Pancreas (tissue), 10 donors: ENCODE data around the gene ZFYVE27. TPM values are rescaled to one million over a fixed set of nuclear protein-coding genes. Genes with fewer than 3 reads are reported as not detected.

Source experiments
- ATAC-seq, 4 donors: fragments of 200-7000 bp; cut with Tn5 transposase; one replicate each; pipeline versions ENCODE4 v1.8.0 to v1.9.1; 2020; ENCODE audit warnings: mild to moderate bottlenecking in 4 of 4, moderate library complexity in 4 of 4
- DNase-seq, 6 donors: peaks; one replicate each; pipeline ENCODE4 v3.0.0-alpha.2; 2020
- FAIRE-seq: peaks from 2 replicates; lab custom pipeline; 2012; peaks lifted over from hg19 to GRCh38; lab: Jason Lieb, UNC
- H3K27ac ChIP-seq, 4 donors: fragments of 200-600 bp; sonication (generic); 1 replicate in 3 of 4; 2 replicates in 1 of 4; pipeline versions ENCODE4 v1.5.0 to v1.8.0; 2020
- H3K27me3 ChIP-seq, 4 donors: fragments of 200-600 bp; one replicate each; pipeline ENCODE4 v1.8.0; 2021
- H3K36me3 ChIP-seq, 3 donors: fragments of 200-600 bp; sonication (generic) in 1 of 3; one replicate each; pipeline versions ENCODE4 v1.5.0 to v1.8.0; 2020 to 2021
- H3K4me1 ChIP-seq, 3 donors: fragments of 200-600 bp; one replicate each; pipeline ENCODE4 v1.8.0; 2021
- H3K4me3 ChIP-seq, 4 donors: fragments of 200-600 bp; sonication (generic) in 2 of 4; one replicate each; pipeline versions ENCODE4 v1.5.0 to v1.8.0; 2020 to 2021
- H3K9me3 ChIP-seq, 4 donors: fragments of 200-600 bp; one replicate each; pipeline ENCODE4 v1.8.0; 2021
- WGBS, 2 donors: extraction: QIAGEN DNeasy Blood & Tissue Kit; methylation state at CpG; one replicate each; pipeline ENCODE4 v1.1.7; 2013; 5-methylcytosine and 5-hydroxymethylcytosine counted together
- intact Hi-C, 3 donors: fragments of 100-400 bp; cut with DNase I; formaldehyde crosslinking; loops; one replicate each; pipeline versions ENCODE4 v1.11.1 to v1.14.2; 2022
- polyA plus RNA-seq, 2 donors: library from polyadenylated mRNA; stranded (reverse); fragments of 200-250 nt; gene quantifications; one replicate each; pipeline ENCODE4 v1.2.3, GENCODE V29; 2013
- total RNA-seq, 6 donors: library from RNA; stranded (reverse); fragmentation: NEBNext Ultra II Directional in 4 of 6; extraction: Animal tissue kit (Norgen Biotek cat#: 25700) in 4 of 6; gene quantifications; one replicate each; pipeline versions ENCODE4 v1.2.1 to v1.2.4, GENCODE V29; 2021 to 2023
- TF ChIP-seq, protein P1 (sequence below), 4 donors: fragments of 200-600 bp; sonication (generic) in 3 of 4; IDR thresholded peaks; one replicate each; pipeline versions ENCODE4 v1.5.0 to v1.8.0; 2021; ENCODE audit warnings: antibody characterized with exemption in 4 of 4
- donor health status: healthy with polysubstance abuse.
- donor health status: DM: no; HTN: no; CAD: no; lungs with moderate emphysema.
- donor health status: DM: no; HTN: no; CAD: no.
- donor health status: control.
- donor health status: control.
- donor health status: Bipolar disorder and iron deficiency.
- donor health status: DM: yes; HTN: yes; CAD: no.
- donor health status: DM: no; HTN: no; CAD: no.
- donor health status: DM: no; HTN: no; CAD: no.
- donor health status: DM: yes; HTN: yes; CAD: no.

Gene ZFYVE27
- total and polyA plus RNA-seq, 8 donors: 11.9 to 34.9 (median 15.5) TPM

DNA sequence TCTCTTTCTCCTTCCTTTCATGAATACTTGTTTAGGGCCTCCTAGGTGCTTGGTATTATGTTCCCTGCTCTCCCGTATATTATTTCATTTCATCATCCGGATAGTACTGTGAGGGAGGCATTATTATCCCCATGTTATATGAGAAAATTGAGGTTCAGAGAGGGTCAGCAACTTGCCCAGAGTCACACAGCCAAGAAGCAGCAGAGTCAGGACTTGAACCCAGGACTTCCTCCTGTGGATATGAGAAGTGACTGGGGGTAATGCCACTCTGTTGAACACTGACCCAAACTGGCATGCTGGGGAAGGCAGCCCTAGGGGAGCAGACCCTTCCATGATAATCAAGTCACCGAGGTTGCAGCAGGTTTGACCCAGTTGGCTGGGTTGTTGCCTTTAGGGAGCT lies 43.0 kb downstream of the ZFYVE27 start:
- peaks cover 34 to 64% (median 44%) of the 10 kb centered on the region in 3 donors for H3K4me1 ChIP-seq
- no peak for ATAC-seq
- H3K9me3 ChIP-seq: no peaks in the 10 kb centered on the region
- intact Hi-C loops: no loop called here
- peak overlapping the region in 2 of 4 donors; percentile 70 to 88 for H3K27ac ChIP-seq
- H3K36me3 ChIP-seq: no peaks in the 10 kb centered on the region
- H3K27me3 ChIP-seq: no peaks in the 10 kb centered on the region
- no peak overlapping the region for H3K4me3 ChIP-seq
- FAIRE-seq: no peak
- TF ChIP-seq, protein P1, sequence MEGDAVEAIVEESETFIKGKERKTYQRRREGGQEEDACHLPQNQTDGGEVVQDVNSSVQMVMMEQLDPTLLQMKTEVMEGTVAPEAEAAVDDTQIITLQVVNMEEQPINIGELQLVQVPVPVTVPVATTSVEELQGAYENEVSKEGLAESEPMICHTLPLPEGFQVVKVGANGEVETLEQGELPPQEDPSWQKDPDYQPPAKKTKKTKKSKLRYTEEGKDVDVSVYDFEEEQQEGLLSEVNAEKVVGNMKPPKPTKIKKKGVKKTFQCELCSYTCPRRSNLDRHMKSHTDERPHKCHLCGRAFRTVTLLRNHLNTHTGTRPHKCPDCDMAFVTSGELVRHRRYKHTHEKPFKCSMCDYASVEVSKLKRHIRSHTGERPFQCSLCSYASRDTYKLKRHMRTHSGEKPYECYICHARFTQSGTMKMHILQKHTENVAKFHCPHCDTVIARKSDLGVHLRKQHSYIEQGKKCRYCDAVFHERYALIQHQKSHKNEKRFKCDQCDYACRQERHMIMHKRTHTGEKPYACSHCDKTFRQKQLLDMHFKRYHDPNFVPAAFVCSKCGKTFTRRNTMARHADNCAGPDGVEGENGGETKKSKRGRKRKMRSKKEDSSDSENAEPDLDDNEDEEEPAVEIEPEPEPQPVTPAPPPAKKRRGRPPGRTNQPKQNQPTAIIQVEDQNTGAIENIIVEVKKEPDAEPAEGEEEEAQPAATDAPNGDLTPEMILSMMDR (IDR thresholded peaks at IDR 0.05): no peak
- whole genome bisulfite sequencing, 2 donors: 82% methylated on average over 3 of the region's 3 CpGs
- no peak for DNase-seq

DNA sequence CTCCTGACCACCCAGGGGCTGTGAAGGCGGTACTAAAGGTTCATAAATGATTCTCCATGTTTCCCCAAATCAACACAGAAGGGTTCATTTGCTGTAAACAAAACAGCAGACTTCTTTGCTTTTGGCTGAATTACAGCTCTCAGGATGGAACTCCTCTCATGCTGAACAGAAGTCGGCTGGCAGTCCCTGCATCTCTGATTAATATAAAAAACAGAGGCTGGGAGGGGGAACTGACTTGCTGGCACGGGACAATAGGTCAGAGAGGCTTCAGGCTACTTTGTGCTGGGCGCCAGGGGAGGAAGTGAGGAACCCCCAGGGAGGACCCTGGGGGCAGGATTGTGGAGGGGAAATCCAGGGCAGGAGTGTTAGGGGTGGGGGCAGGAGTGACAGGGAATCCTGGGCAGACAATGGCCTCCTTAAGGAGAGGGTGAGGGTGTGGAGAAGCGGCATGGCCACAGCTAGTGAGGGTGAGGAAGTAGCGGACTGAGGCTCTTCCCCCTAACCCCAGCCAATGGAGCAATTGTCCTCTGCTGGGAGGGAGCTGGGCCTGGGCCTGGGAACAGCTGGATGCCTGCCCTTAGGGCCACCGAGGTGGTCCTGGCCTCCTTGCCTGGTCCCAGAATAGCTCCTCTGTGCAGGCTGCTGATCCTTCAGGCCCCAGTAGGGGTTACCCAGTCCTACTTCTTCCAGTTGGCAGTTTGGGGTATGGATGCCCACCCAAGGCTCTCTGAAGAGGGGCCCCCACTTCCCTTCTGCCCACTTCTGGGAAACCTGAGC lies 44.1 kb downstream of the ZFYVE27 start:
- whole genome bisulfite sequencing, 2 donors: 47 to 50% methylated on average over 6 to 7 of the region's 7 CpGs
- Histone ChIP-seq H3K27ac (peak overlapping the region; percentile 66 to 88 (median 74)), H3K4me1 (peaks cover 37 to 59% (median 43%) of the 10 kb centered on the region in 3 donors), H3K36me3 (no peaks in the 10 kb centered on the region), H3K27me3 (no peaks in the 10 kb centered on the region), H3K9me3 (no peaks in the 10 kb centered on the region), H3K4me3 (no peak overlapping the region)
- TF ChIP-seq, protein P1 (IDR thresholded peaks at IDR 0.05): no peak
- intact Hi-C loops: no loop called here
- DNase-seq (peak in 2 of 6 donors; percentile 20 to 34), ATAC-seq (peak in 1 of 4 donors; percentile 4), FAIRE-seq (no peak)

DNA sequence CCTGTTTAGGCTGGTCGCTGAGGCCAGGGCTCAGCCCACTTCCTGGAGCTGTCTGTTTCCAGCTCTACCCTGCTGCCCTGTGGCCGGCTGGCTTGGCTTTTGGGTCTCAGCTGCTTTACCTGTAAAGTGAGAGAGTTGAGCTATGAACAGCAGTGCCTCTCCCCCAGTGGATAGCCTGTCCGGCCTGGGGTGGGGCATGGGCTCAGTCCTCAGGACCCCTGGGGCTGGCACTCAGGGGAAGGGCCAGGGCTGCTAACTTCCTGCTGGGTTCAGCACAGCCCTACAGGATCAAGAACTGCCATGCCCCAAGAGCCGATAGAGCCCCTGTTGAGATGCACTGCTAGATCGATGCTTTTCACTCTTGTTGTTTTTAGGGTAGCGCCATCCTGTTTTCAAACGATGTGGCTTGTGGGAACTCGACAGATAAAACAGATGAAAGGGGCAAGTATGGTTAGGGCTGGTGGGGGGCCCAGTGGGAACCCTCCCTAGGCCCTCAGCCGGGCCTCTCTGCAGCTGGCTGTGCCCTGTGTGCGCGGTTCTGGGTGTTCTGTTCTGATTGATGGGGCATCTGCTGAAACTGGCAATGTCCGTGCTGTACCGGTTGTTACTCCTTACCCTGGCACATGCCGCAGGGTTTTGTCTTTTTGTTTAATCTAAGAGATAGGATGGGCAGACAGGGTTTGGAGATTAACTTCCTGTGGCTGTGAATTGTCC lies 44.8 kb downstream of the ZFYVE27 start:
- TF ChIP-seq, protein P1 (IDR thresholded peaks at IDR 0.05): no peak
- ATAC-seq (peak in 2 of 4 donors; percentile 28 to 43), FAIRE-seq (no peak), DNase-seq (peak in 1 of 6 donors; percentile 70)
- Histone ChIP-seq H3K4me3 (no peak overlapping the region), H3K9me3 (no peaks in the 10 kb centered on the region), H3K4me1 (peaks cover 37 to 57% (median 40%) of the 10 kb centered on the region in 3 donors), H3K36me3 (no peaks in the 10 kb centered on the region), H3K27ac (peak overlapping the region; percentile 66 to 88 (median 74)), H3K27me3 (no peaks in the 10 kb centered on the region)
- intact Hi-C loops: no loop called here
- 26 to 28% methylated on average over 14 of the region's 14 CpGs for WGBS, 2 donors

DNA sequence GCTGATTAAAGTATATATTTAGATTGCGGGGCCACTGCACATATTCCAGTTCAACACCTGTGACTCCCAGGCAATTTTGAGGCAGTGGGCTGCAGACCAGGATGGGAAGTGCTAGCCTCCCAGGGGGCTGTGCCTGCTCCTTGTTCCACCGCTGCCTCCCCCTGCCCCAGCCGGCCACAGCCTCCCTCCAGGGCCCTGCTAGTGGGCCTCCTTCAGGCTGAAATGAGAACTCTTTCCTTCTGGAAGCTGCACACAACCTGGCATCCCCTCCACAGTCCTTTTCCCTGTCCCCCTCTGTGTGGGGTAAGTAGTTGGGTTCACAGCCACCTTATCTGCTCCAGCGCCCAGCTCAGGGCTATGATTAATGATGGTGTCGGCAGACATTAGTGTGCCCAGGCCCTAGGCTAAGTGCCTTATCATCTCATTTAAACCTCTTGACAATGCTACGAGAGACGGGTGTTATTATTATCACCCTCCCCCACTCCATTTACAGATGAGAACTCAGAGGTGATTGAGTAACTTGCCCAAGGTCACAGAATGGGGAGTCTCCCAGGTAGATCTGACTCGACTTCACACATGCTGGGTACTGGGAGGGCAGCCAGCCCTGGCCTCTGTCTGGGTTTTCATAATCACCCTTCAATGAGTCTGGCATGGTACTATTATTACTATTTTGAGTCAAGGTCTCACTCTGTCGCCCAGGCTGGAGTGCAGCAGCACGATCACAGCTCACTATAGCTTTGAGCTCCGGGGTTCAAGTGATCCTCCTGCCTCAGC lies 45.7 kb downstream of the ZFYVE27 start:
- FAIRE-seq (no peak), ATAC-seq (peak; percentile 68 to 77 (median 69)), DNase-seq (peak in 5 of 6 donors; percentile 81 to 85 (median 83))
- Histone ChIP-seq H3K36me3 (no peaks in the 10 kb centered on the region), H3K4me3 (no peak overlapping the region), H3K27me3 (no peaks in the 10 kb centered on the region), H3K27ac (peak overlapping the region; percentile 66 to 88 (median 74)), H3K4me1 (peaks cover 37 to 55% (median 40%) of the 10 kb centered on the region in 3 donors), H3K9me3 (no peaks in the 10 kb centered on the region)
- intact Hi-C loops: no loop called here
- TF ChIP-seq, protein P1 (IDR thresholded peaks at IDR 0.05): no peak
- 21 to 23% methylated on average over 11 of the region's 11 CpGs for WGBS, 2 donors
